Suprapubic skin (tissue), 4 donors: Measurements from ENCODE around the gene SLC30A3. TPM values are rescaled to one million over a fixed set of nuclear protein-coding genes. Genes with fewer than 3 reads are reported as not detected.

Source experiments
- DNase-seq, 2 donors: peaks; one replicate each; pipeline ENCODE4 v3.0.0-alpha.2; 2019; ENCODE audit warnings: low spot score in 2 of 2
- H3K27ac ChIP-seq: fragments of 200-600 bp; sonication (generic); one replicate; pipeline ENCODE4 v1.5.1; 2019
- H3K27me3 ChIP-seq: fragments of 200-600 bp; sonication (generic); one replicate; pipeline ENCODE4 v1.5.1; 2019
- H3K36me3 ChIP-seq: fragments of 200-600 bp; sonication (generic); one replicate; pipeline ENCODE4 v1.5.1; 2019
- H3K4me1 ChIP-seq: fragments of 200-600 bp; sonication (generic); one replicate; pipeline ENCODE4 v1.5.1; 2019
- H3K4me3 ChIP-seq: fragments of 200-600 bp; sonication (generic); one replicate; pipeline ENCODE4 v1.5.1; 2019; ENCODE audit warnings: mild to moderate bottlenecking
- H3K9me3 ChIP-seq: fragments of 200-600 bp; sonication (generic); one replicate; pipeline ENCODE4 v1.5.1; 2019
- CTCF ChIP-seq, 2 donors: fragments of 200-600 bp in 1 of 2; fragments of 450-650 bp in 1 of 2; sonication (generic) in 1 of 2; IDR thresholded peaks; one replicate each; pipeline ENCODE4 v1.5.1; 2016 to 2019; ENCODE audit warnings: antibody characterized with exemption in 2 of 2, mild to moderate bottlenecking in 1 of 2, moderate library complexity in 1 of 2
- EP300 ChIP-seq: sonication (generic); formaldehyde crosslinking; IDR thresholded peaks from one replicate; pipeline ENCODE4 v1.6.1; 2017; ENCODE audit warnings: antibody characterized with exemption
- POLR2A ChIP-seq, 2 donors: fragments of 450-650 bp; IDR thresholded peaks; one replicate each; pipeline ENCODE4 v1.6.1; 2017; ENCODE audit warnings: antibody characterized with exemption in 2 of 2, mild to moderate bottlenecking in 2 of 2, moderate library complexity in 2 of 2
- POLR2AphosphoS5 ChIP-seq, 3 donors: sonication (generic); formaldehyde crosslinking; IDR thresholded peaks; one replicate each; pipeline ENCODE4 v1.6.1; 2017; ENCODE audit warnings: antibody characterized with exemption in 3 of 3
- WGBS: methylation state at CpG from one replicate; pipeline ENCODE4 v1.1.5; 2018; 5-methylcytosine and 5-hydroxymethylcytosine counted together
- total RNA-seq, 4 donors: library from RNA; depleted of rRNA; stranded (reverse); fragments of >200 nt; gene quantifications; one replicate each; pipeline ENCODE4 v1.1.0, GENCODE V29; 2016

The SLC30A3 gene
- total RNA-seq, 4 donors from 2014 or later, result not detected

GRCh38 chr2:27208486-27209050 lies 54.3 kb downstream of the SLC30A3 start:
- no peaks in the 10 kb centered on the region for H3K27me3 ChIP-seq
- no peaks in the 10 kb centered on the region for H3K9me3 ChIP-seq
- H3K27ac ChIP-seq, result no peak overlapping the region
- no peak overlapping the region for H3K4me3 ChIP-seq
- WGBS, result 94% methylated on average over 4 of the region's 4 CpGs
- H3K4me1 ChIP-seq, result peaks cover 25% of the 10 kb centered on the region
- DNase-seq, result peak; percentile 11 to 55
- peaks cover 52% of the 10 kb centered on the region for H3K36me3 ChIP-seq
- no peak for TF ChIP-seq EP300
- no peak for TF ChIP-seq POLR2A (IDR thresholded peaks at IDR 0.05)
- TF ChIP-seq POLR2AphosphoS5 (IDR thresholded peaks at IDR 0.05), result no peak
- no peak for TF ChIP-seq CTCF (IDR thresholded peaks at IDR 0.05)

GRCh38 chr2:27206346-27206745 lies 56.5 kb downstream of the SLC30A3 start:
- Histone ChIP-seq H3K27ac (no peak overlapping the region), H3K4me1 (peaks cover 15% of the 10 kb centered on the region), H3K36me3 (peaks cover 73% of the 10 kb centered on the region), H3K9me3 (no peaks in the 10 kb centered on the region), H3K27me3 (no peaks in the 10 kb centered on the region), H3K4me3 (no peak overlapping the region)
- TF ChIP-seq CTCF (IDR thresholded peaks at IDR 0.05) (no peak), POLR2AphosphoS5 (IDR thresholded peaks at IDR 0.05) (no peak), POLR2A (IDR thresholded peaks at IDR 0.05) (no peak), EP300 (no peak)
- 92% methylated on average over 6 of the region's 6 CpGs for WGBS
- DNase-seq, result peak in 1 of 2 donors; percentile 41

- 83% methylated on average over 5 of the region's 8 CpGs for WGBS
- peaks cover 6% of the 10 kb centered on the region for H3K4me1 ChIP-seq
- no peak overlapping the region for H3K27ac ChIP-seq
- H3K4me3 ChIP-seq, result no peak overlapping the region
- H3K9me3 ChIP-seq, result no peaks in the 10 kb centered on the region
- TF ChIP-seq CTCF (IDR thresholded peaks at IDR 0.05) (no peak), EP300 (no peak), POLR2AphosphoS5 (IDR thresholded peaks at IDR 0.05) (no peak), POLR2A (IDR thresholded peaks at IDR 0.05) (no peak)
- DNase-seq, result peak in 1 of 2 donors; percentile 43
- H3K27me3 ChIP-seq, result no peaks in the 10 kb centered on the region
- H3K36me3 ChIP-seq, result peaks cover 85% of the 10 kb centered on the region
These were observed 57.6 kb downstream of the SLC30A3 start for GRCh38 chr2:27205206-27205605.

GRCh38 chr2:27204566-27204965 lies 58.3 kb downstream of the SLC30A3 start:
- Histone ChIP-seq H3K36me3 (peaks cover 85% of the 10 kb centered on the region), H3K4me3 (no peak overlapping the region), H3K27ac (no peak overlapping the region), H3K4me1 (peaks cover 2% of the 10 kb centered on the region), H3K9me3 (no peaks in the 10 kb centered on the region), H3K27me3 (no peaks in the 10 kb centered on the region)
- DNase-seq, result peak in 1 of 2 donors; percentile 66
- 87% methylated on average over 8 of the region's 8 CpGs for WGBS
- TF ChIP-seq CTCF (IDR thresholded peaks at IDR 0.05) (no peak), EP300 (no peak), POLR2A (IDR thresholded peaks at IDR 0.05) (no peak), POLR2AphosphoS5 (IDR thresholded peaks at IDR 0.05) (no peak)

- WGBS, result 91% methylated on average over 9 of the region's 9 CpGs
- Histone ChIP-seq H3K9me3 (no peaks in the 10 kb centered on the region), H3K4me1 (no peaks in the 10 kb centered on the region), H3K4me3 (no peak overlapping the region), H3K27me3 (no peaks in the 10 kb centered on the region), H3K36me3 (peaks cover 85% of the 10 kb centered on the region), H3K27ac (no peak overlapping the region)
- peak in 1 of 2 donors; percentile 67 for DNase-seq
- TF ChIP-seq POLR2A (IDR thresholded peaks at IDR 0.05), result no peak
- TF ChIP-seq POLR2AphosphoS5 (IDR thresholded peaks at IDR 0.05), result no peak
- TF ChIP-seq CTCF (IDR thresholded peaks at IDR 0.05), result no peak
- no peak for TF ChIP-seq EP300
These were observed 59.1 kb downstream of the SLC30A3 start for GRCh38 chr2:27203741-27204140.

Other genes with a start within 250 kb of the SLC30A3 start
- 10 to 100 TPM; 39.2 to 56.3 (median 44.7) TPM for gene TMEM214, start 230.1 kb downstream of the SLC30A3 start, total RNA-seq
- 10 to 100 TPM; 15.3 to 18.9 (median 18.5) TPM for gene AGBL5, start 211.4 kb downstream of the SLC30A3 start, total RNA-seq
- gene OST4, start 191.4 kb downstream of the SLC30A3 start, total RNA-seq, result 100 to 1,000 TPM in 3 of 4 donors, 10 to 100 TPM in 1; 70.8 to 225 (median 199) TPM
- 10 to 100 TPM in 1 of 4 donors, 1 to 10 TPM in 3; 3.0 to 13.8 (median 5.8) TPM for gene EMILIN1, start 184.4 kb downstream of the SLC30A3 start, total RNA-seq
- 1 to 10 TPM; 2.8 to 6.3 (median 3.8) TPM for gene KHK, start 176.3 kb downstream of the SLC30A3 start, total RNA-seq
- 1 to 10 TPM; 1.1 to 4.2 (median 2.6) TPM for gene CGREF1, start 143.9 kb downstream of the SLC30A3 start, total RNA-seq
- not detected for gene ABHD1, start 139.2 kb downstream of the SLC30A3 start, total RNA-seq
- 10 to 100 TPM; 40.0 to 55.3 (median 47.1) TPM for gene PREB, start 128.4 kb downstream of the SLC30A3 start, total RNA-seq
- gene PRR30, start 123.6 kb downstream of the SLC30A3 start, total RNA-seq, result not detected
- gene TCF23, start 114.0 kb downstream of the SLC30A3 start, total RNA-seq, result under 1 TPM in 1 of 4 donors, not detected in 3; 0.11 TPM
- gene ATRAID, start 51.0 kb downstream of the SLC30A3 start, total RNA-seq, result 100 to 1,000 TPM; 109 to 177 (median 141) TPM
- gene SLC5A6, start 50.8 kb downstream of the SLC30A3 start, total RNA-seq, result 10 to 100 TPM; 30.4 to 33.4 (median 33.1) TPM
- gene CAD, start 45.7 kb downstream of the SLC30A3 start, total RNA-seq, result 10 to 100 TPM; 33.7 to 64.8 (median 42.1) TPM
- gene DNAJC5G, start 12.4 kb upstream of the SLC30A3 start, total RNA-seq, result not detected
- not detected for gene TRIM54, start 19.4 kb upstream of the SLC30A3 start, total RNA-seq
- gene UCN, start 45.4 kb upstream of the SLC30A3 start, total RNA-seq, result 1 to 10 TPM in 2 of 4 donors, not detected in 2; 2.1 to 3.9 TPM
- 10 to 100 TPM; 51.8 to 87.5 (median 68.4) TPM for gene MPV17, start 60.0 kb upstream of the SLC30A3 start, total RNA-seq
- gene GTF3C2, start 93.7 kb upstream of the SLC30A3 start, total RNA-seq, result 100 to 1,000 TPM in 1 of 4 donors, 10 to 100 TPM in 3; 53.8 to 160 (median 75.9) TPM
- 10 to 100 TPM; 34.3 to 68.2 (median 48.5) TPM for gene EIF2B4, start 107.3 kb upstream of the SLC30A3 start, total RNA-seq
- gene SNX17, start 107.6 kb upstream of the SLC30A3 start, total RNA-seq, result 10 to 100 TPM; 73.4 to 89.8 (median 76.4) TPM
- gene ZNF513, start 117.7 kb upstream of the SLC30A3 start, total RNA-seq, result 10 to 100 TPM in 3 of 4 donors, 1 to 10 TPM in 1; 7.6 to 16.7 (median 11.7) TPM
- gene PPM1G, start 146.5 kb upstream of the SLC30A3 start, total RNA-seq, result 10 to 100 TPM; 37.4 to 54.1 (median 49.3) TPM
- 10 to 100 TPM; 66.8 to 84.3 (median 77.0) TPM for gene NRBP1, start 165.6 kb upstream of the SLC30A3 start, total RNA-seq
- gene KRTCAP3, start 179.3 kb upstream of the SLC30A3 start, total RNA-seq, result 10 to 100 TPM; 31.0 to 50.1 (median 42.2) TPM
- gene IFT172, start 226.7 kb upstream of the SLC30A3 start, total RNA-seq, result 10 to 100 TPM; 21.6 to 70.0 (median 27.4) TPM
- gene FNDC4, start 232.2 kb upstream of the SLC30A3 start, total RNA-seq, result 1 to 10 TPM; 4.7 to 8.0 (median 5.5) TPM
- 1 to 10 TPM in 1 of 4 donors, under 1 TPM in 2, not detected in 1; 0.56 to 1.0 (median 0.64) TPM for gene GCKR, start 233.8 kb upstream of the SLC30A3 start, total RNA-seq